Hepatocyte (in vitro differentiated cells): ENCODE measurements around the gene DTNBP1. TPM values are rescaled to one million over a fixed set of nuclear protein-coding genes. Genes with fewer than 3 reads are reported as not detected.

ENCODE experiments used
- DNase-seq: peaks from one replicate; pipeline ENCODE4 v3.0.0-alpha.2; 2016; ENCODE audit warnings: low spot score
- H2AFZ ChIP-seq: fragments of 200-600 bp; sonication (generic); 2 replicates; pipeline ENCODE4 v1.6.0; 2016; ENCODE audit warnings: antibody characterized with exemption, mild to moderate bottlenecking
- H3K27ac ChIP-seq: fragments of 200-600 bp; sonication (generic); 2 replicates; pipeline ENCODE4 v1.5.1; 2016; ENCODE audit warnings: mild to moderate bottlenecking
- H3K27me3 ChIP-seq: fragments of 200-600 bp; sonication (generic); 2 replicates; pipeline ENCODE4 v1.6.1; 2016
- H3K36me3 ChIP-seq: fragments of 200-600 bp; sonication (generic); replicated peaks from 2 replicates; pipeline ENCODE4 v1.5.1; 2016; ENCODE audit warnings: low read depth; ENCODE audit not compliant: insufficient read depth
- H3K4me1 ChIP-seq: fragments of 200-600 bp; sonication (generic); 2 replicates; pipeline ENCODE4 v1.5.1; 2016; ENCODE audit warnings: mild to moderate bottlenecking, moderate library complexity; ENCODE audit not compliant: insufficient read depth
- H3K4me2 ChIP-seq: fragments of 200-600 bp; sonication (generic); 2 replicates; pipeline ENCODE4 v1.6.0; 2016
- H3K4me3 ChIP-seq: fragments of 200-600 bp; sonication (generic); 2 replicates; pipeline ENCODE4 v1.5.1; 2016; ENCODE audit warnings: mild to moderate bottlenecking
- H3K79me2 ChIP-seq: fragments of 200-600 bp; sonication (generic); 2 replicates; pipeline ENCODE4 v1.6.0; 2017; ENCODE audit warnings: mild to moderate bottlenecking
- H3K9me2 ChIP-seq: fragments of 200-600 bp; sonication (generic); replicated peaks from 2 replicates; pipeline ENCODE4 v1.6.0; 2017; ENCODE audit warnings: mild to moderate bottlenecking; ENCODE audit not compliant: insufficient read depth
- H3K9me3 ChIP-seq: fragments of 200-600 bp; sonication (generic); 2 replicates; pipeline ENCODE4 v1.5.1; 2016; ENCODE audit warnings: low read depth, mild to moderate bottlenecking
- H4K20me1 ChIP-seq: fragments of 200-600 bp; sonication (generic); 2 replicates; pipeline ENCODE4 v1.6.0; 2016; ENCODE audit warnings: mild to moderate bottlenecking; ENCODE audit not compliant: insufficient read depth, poor library complexity, severe bottlenecking
- CTCF ChIP-seq: fragments of 200-600 bp; sonication (generic); IDR thresholded peaks from 2 replicates; pipeline ENCODE4 v1.5.1; 2016; ENCODE audit warnings: antibody characterized with exemption, mild to moderate bottlenecking; ENCODE audit not compliant: poor library complexity
- EZH2 ChIP-seq: fragments of 200-600 bp; sonication (generic); IDR thresholded peaks from 2 replicates; pipeline ENCODE4 v1.6.1; 2016; ENCODE audit warnings: antibody characterized with exemption, mild to moderate bottlenecking, borderline replicate concordance
- EZH2phosphoT487 ChIP-seq: fragments of 200-600 bp; sonication (generic); IDR thresholded peaks from one replicate; pipeline ENCODE4 v1.6.1; 2018; ENCODE audit warnings: antibody characterized with exemption, mild to moderate bottlenecking, low read depth, moderate library complexity; ENCODE audit not compliant: unreplicated experiment, severe bottlenecking
- WGBS: methylation state at CpG from one replicate; pipeline ENCODE4 v1.1.6; 2016; ENCODE audit warnings: low lambda C conversion rate; ENCODE audit errors: missing lambda C conversion rate; 5-methylcytosine and 5-hydroxymethylcytosine counted together
- polyA plus RNA-seq: library from polyadenylated mRNA; unstranded; fragments of >200 nt; fragmentation: Nextera tagmentation; extraction: Ambion mirVana; gene quantifications from 2 replicates; pipeline ENCODE4 v1.2.1, GENCODE V29; 2016
- total RNA-seq: library from RNA; depleted of rRNA; stranded (reverse); fragments of >200 nt; gene quantifications from 2 replicates; pipeline ENCODE4 v1.2.3, GENCODE V29; 2014

Gene DTNBP1
- total and polyA plus RNA-seq, 2 experiments from 2014 or later: 3.4 to 25.6 TPM

DNA sequence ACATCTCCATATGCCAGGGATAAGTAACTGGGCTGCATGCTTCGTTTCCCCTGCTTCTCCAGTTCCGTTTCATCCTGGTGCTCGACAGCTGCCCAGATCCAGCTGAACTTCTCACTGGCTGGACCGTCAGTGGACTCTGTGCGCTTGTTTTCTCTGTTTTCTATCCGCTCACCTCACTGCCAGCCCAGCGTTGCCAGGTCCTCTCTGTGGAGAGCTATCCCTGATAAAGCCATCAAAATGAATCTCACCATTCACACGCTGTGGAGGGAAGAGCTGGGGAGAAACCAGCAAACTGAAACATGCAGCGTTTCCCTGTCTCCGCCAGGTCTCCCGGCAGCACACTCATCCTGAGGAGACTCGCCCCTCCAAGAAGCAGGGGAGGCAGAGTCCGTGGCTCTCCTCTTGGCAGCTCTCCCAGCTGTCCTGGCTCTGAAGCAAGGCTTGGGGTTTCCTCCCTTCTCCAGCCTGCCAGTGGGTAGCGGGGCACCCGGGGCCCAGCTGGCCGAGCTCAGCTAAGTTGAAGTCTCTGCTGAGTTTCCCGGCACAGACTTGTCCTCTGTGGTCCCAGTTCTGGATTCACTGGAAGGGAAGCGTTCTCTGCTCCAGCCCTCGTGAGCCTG, 160.9 kb downstream of the DTNBP1 start:
- Histone ChIP-seq H2AFZ (no peak overlapping the region), H3K4me3 (no peak overlapping the region), H3K4me2 (peak overlapping the region; percentile 28), H3K27ac (peak overlapping the region; percentile 47), H3K27me3 (no peaks in the 10 kb centered on the region), H4K20me1 (peaks cover 14% of the 10 kb centered on the region), H3K9me3 (no peaks in the 10 kb centered on the region), H3K9me2 (no peaks in the 10 kb centered on the region), H3K4me1 (peaks cover 33% of the 10 kb centered on the region), H3K36me3 (no peaks in the 10 kb centered on the region), H3K79me2 (no peaks in the 10 kb centered on the region)
- no peak for TF ChIP-seq EZH2phosphoT487
- TF ChIP-seq CTCF: no peak
- no peak for TF ChIP-seq EZH2
- 65% methylated on average over 19 of the region's 19 CpGs for WGBS
- DNase-seq: peak; percentile 72

DNA sequence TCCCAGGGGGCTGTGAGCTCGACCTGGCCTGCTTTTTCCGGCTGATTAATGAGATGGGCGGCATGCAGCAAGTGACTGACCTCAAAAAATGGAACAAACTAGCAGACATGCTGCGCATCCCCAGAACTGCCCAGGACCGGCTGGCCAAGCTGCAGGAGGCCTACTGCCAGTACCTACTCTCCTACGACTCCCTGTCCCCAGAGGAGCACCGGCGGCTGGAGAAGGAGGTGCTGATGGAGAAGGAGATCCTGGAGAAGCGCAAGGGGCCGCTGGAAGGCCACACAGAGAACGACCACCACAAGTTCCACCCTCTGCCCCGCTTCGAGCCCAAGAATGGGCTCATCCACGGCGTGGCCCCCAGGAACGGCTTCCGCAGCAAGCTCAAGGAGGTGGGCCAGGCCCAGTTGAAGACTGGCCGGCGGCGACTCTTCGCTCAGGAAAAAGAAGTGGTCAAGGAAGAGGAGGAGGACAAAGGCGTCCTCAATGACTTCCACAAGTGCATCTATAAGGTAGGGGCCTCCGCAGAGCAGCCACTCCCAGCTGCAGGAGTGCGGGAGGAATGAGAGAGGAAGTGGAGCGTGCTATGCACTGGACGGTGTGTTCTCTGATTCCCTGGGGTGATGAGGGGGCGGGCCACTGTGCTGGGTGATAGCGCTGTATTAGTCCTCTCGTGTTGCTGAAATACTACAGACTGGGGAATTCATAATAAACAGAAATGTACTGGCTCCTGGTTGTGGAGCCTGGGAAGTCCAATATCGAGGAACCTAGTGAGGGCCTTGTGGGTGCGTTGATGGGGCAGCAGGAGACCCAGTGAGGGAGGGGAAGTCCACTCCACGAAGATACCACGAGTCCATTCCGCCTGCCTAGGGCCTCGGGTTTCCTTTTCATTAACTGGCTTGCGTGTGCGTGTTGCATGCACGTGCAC, 161.7 kb downstream of the DTNBP1 start:
- H3K4me2 ChIP-seq: peak overlapping the region; percentile 28
- H3K4me1 ChIP-seq: peaks cover 32% of the 10 kb centered on the region
- no peak for TF ChIP-seq EZH2phosphoT487
- no peak for TF ChIP-seq EZH2
- no peak for TF ChIP-seq CTCF
- no peak overlapping the region for H3K4me3 ChIP-seq
- no peaks in the 10 kb centered on the region for H3K27me3 ChIP-seq
- WGBS: 92% methylated on average over 38 of the region's 38 CpGs
- no peaks in the 10 kb centered on the region for H3K79me2 ChIP-seq
- no peaks in the 10 kb centered on the region for H3K9me2 ChIP-seq
- H3K9me3 ChIP-seq: no peaks in the 10 kb centered on the region
- peaks cover 14% of the 10 kb centered on the region for H4K20me1 ChIP-seq
- no peaks in the 10 kb centered on the region for H3K36me3 ChIP-seq
- peak overlapping the region; percentile 47 for H3K27ac ChIP-seq
- no peak overlapping the region for H2AFZ ChIP-seq
- no peak for DNase-seq

- no peaks in the 10 kb centered on the region for H3K36me3 ChIP-seq
- DNase-seq: no peak
- no peak overlapping the region for H3K4me2 ChIP-seq
- no peaks in the 10 kb centered on the region for H3K9me2 ChIP-seq
- H3K4me3 ChIP-seq: no peak overlapping the region
- H2AFZ ChIP-seq: no peak overlapping the region
- H3K27me3 ChIP-seq: no peaks in the 10 kb centered on the region
- TF ChIP-seq EZH2 (no peak), EZH2phosphoT487 (no peak), CTCF (no peak)
- peaks cover 24% of the 10 kb centered on the region for H3K4me1 ChIP-seq
- no peak overlapping the region for H3K27ac ChIP-seq
- WGBS: 89% methylated on average over 16 of the region's 16 CpGs
- H3K9me3 ChIP-seq: no peaks in the 10 kb centered on the region
- peaks cover 9% of the 10 kb centered on the region for H4K20me1 ChIP-seq
- H3K79me2 ChIP-seq: no peaks in the 10 kb centered on the region
Observed at GRCh38 chr6:15500078-15500740, 162.6 kb downstream of the DTNBP1 start.
